T47D (cell line): ENCODE data around the gene GK2.

Experiments
- DNase-seq, 2 experiments: peaks; one replicate each; pipeline versions ENCODE4 v3.0.0 to v3.0.0-alpha.2; 2011 to 2012; ENCODE audit warnings: low read depth in 1 of 2, low spot score in 1 of 2
- JUND ChIP-seq: IDR thresholded peaks from 2 replicates; pipeline ENCODE4 v1.6.1; 2012; ENCODE audit warnings: low read depth
- in situ Hi-C: cut with HindIII; loops from 2 replicates; pipeline ENCODE4 v1.10.0; 2016; ENCODE audit warnings: low sequenced_read_pairs, low pct_unique_long_range_greater_than_20kb

Gene GK2

DNA sequence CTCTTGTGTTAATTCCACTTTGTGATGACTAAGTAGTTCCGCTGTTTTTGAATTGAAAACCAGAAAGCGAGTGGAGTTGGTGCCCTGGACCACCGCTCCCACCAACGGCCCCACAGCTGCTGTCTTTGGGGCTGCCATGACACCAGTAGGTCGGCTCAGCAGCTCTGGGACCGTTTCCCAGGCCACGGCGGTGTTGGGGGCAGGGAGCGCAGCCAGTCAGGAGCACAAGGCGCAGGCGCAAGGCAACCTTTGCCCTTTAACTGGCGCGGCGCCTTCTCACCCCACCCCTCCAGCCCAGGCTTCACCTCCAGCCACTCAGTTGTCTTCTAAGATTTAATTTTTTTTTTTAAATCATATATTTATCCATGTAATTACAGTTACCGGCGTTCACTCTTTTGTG lies at the start of gene GK2:
TSS of gene GK2 (minus strand) at position 166 of the 400 bp plus-strand sequence. CDS start at position 138, 28 bp downstream.
- DNase-seq: no peak
- no peak for TF ChIP-seq JUND

DNA sequence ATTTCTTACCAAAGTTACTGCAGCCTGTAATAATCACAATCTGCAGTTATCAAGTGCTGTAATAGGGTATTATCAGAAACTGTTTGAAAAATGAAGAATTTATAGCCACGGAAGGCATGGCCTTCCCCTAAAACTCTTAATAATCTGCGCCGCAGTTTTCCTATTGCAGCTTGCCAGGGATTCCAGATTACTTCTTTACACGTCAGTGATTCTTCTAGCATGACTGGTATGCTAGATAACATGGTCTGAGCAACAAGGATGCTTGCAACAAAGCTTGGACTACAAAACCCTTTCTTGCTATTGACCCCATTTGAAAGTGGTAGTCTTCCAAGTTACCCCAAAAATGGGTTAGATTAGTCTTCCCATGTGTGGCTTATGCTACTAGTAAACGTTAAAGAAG lies 47.2 kb upstream of the GK2 start:
- no peak for DNase-seq
- in situ Hi-C loops: no loop called here
- TF ChIP-seq JUND: no peak

More for the DNA sequence above, at the start of gene GK2:
- in situ Hi-C loops: no loop called here

DNA sequence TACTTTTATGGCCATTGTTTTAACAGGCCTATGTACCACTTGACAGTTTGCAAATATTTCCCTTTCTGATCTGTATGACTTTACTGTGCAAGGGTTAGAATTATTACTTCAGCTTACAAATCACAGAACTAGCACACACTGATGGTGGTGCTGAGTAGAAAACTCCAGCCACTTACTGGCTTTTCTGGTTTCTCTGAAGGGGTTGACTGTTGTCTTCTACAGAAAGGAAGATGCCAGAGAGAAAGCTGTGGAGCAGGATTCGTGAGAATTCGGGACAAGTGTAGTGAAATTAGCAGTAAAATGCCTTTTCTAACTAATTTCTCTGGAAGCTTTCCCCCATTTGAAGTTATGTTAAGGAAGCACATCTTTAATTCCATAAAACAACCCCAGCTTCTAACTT lies 46.6 kb upstream of the GK2 start:
- no peak for TF ChIP-seq JUND
- peak in 1 of 2 experiments; percentile 4 for DNase-seq
- in situ Hi-C loops: no loop called here

DNA sequence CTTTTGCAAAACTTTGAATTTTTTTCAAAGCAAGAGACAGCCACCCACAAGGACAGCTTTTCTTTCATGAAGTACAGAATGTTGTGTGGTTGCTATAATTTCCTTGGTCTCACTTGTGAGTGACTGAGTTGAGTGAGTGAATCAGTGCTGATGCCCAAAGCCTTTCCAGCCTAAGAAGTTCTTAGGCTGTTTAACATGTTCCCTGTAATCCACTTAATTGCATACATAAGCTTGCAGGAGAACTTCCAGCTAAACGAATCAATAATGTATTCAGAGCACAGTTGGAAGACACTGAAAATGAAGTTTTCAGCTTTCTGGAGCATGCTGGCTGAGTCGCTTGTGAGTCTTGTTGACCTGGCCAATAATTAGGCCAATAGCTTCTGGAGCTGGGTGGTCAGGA lies 42.0 kb upstream of the GK2 start:
- DNase-seq: no peak
- TF ChIP-seq JUND: no peak
- in situ Hi-C loops: no loop called here

DNA sequence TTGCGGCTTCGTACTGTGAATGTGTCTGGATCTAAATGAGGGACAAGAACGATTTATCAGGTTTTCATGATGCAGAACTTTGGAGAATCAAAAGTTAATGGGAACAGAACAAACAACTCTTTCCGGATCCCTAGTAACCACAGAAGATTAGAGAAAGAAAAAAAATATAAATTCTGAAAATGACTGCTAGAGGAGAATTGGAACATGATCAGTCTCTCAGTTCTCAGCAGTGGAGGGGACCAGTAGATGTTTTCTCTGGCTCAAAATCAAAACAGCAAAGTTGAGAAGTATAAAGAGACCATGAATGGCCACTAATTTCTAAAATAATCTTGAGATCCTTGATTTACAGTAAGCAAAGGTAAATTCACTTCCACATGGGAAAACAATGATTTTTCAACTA lies 38.1 kb upstream of the GK2 start:
- TF ChIP-seq JUND: no peak
- in situ Hi-C loops: no loop called here
- DNase-seq: no peak

DNA sequence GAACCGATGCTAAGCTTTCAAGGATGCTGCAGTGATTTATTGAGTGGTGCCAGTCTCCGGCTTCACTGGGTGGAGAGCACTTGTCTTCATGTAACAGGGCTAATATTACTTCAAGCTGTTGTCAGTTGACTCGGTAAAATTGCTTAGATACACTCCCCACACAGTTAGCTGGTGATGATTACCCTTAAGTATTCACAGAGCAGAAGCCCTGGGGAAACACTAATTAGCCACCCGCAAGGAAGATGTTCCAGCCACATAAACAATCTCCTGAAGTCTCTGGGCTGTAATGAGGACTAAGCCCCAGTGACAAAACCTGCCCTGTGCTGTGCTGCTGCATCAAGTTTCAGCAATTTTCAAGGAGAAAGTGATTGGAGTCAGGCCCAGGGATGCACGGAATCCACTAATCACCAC lies 37.3 kb upstream of the GK2 start:
- TF ChIP-seq JUND: no peak
- in situ Hi-C loops: no loop called here
- no peak for DNase-seq

DNA sequence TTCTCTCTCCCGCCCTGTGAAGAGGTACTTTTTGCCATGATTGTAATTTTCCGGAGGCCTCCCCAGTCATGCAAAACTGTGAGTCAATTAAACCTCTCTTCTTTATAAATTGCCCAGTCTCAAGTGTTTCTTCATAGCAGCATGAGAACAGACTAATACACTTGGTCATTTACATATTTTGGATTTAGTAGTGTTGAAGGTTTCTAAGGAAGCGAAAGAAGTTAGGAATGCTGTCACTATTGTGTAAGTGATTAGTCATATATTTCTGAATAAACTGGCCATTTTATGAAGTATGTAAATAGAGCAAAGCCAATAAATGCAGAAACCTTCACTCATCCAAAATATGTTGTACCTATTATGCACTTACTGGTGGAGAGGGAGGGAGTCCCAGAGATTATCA lies 34.4 kb upstream of the GK2 start:
- TF ChIP-seq JUND: no peak
- in situ Hi-C loops: no loop called here
- no peak for DNase-seq

DNA sequence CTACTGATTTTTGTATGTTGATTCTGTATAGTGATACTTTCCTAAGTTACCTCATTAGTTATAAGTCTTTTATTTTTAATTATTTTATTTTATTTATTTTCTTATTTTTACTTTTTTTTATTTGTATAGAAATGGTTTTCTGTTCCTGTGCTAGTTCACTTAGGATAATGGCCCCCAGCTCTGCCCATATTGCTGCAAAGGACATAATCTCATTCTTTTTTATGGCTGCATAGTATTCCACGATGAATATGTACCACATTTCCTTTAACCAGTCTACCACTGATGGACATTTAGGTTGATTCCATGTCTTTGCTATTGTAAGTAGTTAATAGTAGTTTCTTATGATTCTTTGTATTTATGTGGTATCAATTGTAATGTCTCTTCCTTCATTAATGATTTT lies 31.5 kb upstream of the GK2 start:
- in situ Hi-C loops: no loop called here
- DNase-seq: no peak
- TF ChIP-seq JUND: no peak

DNA sequence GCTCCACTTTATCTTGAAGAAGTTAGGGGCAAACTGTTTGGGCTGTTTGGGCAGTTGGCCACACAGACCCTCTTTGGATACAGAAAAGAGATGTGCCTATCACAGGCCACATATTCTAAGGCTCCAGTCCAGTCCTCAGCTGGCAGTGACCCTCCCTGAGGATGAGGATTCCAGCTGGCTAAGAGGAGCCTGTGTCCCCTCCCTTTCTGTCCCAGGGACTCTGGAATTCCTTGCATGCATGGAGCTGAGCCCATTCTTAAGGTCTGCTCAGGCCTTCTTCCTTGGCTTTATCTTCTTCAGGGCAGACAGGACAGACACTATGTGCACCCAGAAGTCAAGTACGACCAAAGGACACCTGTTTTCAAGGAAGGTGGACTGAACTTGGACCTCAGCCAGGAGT lies 23.8 kb upstream of the GK2 start:
- TF ChIP-seq JUND: no peak
- no peak for DNase-seq
- in situ Hi-C loops: no loop called here

DNA sequence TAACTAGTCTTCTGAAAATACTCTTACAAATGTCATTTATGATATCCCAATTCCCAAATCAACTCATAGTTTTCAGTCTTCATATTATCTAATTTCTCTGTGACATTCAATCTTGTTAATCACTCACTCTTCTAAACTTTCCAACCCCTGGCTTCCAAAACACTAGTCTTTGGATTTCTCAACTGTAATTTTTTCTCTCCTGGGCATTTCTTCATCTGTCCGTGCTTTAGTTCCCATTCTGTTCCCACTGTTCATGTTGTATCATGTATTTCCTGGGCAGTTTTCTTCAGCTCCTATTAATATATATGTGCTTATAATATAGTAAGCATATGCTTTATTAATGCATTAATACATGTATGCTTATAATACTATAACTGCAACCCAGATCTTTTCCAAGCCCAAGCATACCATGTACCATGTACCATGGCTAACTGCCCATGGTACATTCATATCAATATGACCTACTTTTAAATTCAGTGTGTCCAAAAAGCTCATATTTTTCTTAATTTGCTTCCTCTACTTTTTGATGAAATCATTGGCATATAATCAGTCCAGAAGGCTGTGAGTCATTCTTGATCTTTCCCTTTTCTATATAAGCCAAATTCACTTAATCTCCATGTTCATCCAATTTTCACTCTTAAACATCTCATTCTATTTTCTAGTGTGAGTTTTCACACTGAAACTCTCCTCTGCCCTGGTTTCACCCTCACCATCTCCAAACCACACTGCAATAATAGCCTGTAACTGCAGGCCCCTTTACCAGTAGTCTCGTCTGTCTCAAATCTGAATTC lies 21.3 kb upstream of the GK2 start:
- no peak for TF ChIP-seq JUND
- in situ Hi-C loops: no loop called here
- DNase-seq: no peak

DNA sequence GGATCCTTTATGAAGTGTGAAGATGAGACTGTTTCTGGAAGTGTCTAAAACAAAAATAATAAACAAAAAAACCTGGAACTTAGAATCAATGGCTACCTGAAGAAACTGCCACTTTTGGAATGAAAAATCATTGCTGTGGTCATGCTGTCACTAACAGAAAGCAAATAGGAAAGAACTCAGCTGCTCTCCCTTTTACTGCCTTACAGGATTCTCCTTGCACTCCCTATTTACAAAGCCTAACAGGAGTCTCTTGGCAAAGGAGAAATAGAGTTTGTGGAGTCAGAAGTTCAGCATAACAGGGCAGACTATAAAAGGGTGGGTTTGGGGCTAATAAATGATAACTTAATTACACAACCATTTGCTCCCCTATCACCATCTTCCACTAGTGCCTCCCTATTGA lies 19.0 kb upstream of the GK2 start:
- no peak for TF ChIP-seq JUND
- in situ Hi-C loops: no loop called here
- DNase-seq: no peak

DNA sequence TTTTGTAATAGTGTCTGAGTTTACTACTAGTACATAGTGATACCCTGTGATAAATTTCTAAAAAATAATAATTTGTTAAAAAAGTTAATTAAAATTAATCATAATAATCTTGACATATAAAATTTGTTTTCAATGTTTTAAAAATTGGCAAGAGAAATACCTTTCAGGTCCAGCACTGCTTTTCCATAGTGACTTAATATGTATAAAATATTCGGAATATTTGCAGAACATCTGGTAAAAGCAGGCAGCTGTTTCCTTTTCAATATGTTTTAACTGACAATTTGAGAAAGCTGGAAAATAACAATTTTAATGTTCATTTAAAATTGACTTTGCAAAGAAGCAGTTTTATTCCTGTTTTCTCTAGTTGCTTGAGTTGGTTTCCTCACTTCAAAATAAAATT lies 17.6 kb upstream of the GK2 start:
- in situ Hi-C loops: no loop called here
- no peak for TF ChIP-seq JUND
- DNase-seq: no peak

DNA sequence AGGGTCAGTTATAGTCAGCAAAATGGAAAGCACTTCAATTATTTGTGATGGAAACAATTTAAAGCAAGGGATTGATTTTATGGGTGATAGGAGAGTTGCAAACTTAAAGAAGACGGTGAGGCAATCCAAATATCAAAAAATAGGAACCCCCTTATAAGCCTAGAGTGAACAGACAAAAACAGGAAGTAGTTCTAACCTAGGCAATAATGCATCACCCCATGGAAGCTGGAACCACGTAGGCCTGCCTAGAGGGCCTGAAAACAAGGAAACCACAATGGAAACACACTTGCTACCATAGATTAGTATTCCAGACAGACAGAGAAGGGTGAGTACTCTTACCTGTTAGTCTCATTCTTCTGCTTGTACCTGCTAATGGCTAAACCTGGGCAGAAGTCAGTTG lies 13.5 kb upstream of the GK2 start:
- no peak for DNase-seq
- TF ChIP-seq JUND: no peak
- in situ Hi-C loops: no loop called here

DNA sequence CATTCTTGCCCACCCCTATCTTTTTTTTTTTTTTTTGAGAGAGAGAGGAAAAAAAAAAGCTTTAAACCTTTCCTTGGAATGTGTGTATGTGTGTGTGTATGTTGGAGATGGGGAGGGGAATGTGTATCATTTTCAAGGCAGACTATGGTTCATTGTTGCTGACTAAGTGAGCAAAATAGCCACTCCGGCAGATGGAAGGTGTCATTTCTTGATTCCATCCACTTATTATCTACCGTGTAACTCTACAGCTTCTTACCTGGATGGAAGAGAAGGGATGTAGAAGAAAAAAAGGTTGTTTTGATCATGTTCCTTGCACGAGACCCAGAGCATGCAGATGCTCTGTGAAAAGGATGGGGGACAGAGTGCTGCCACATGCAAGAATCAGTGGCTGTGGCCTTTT lies 5.9 kb upstream of the GK2 start:
- TF ChIP-seq JUND: no peak
- in situ Hi-C loops: no loop called here

More for the DNA sequence above, 5.9 kb upstream of the GK2 start:
- DNase-seq: no peak
